ENCODE measurements around the gene NPB.

NPB gene

DNA sequence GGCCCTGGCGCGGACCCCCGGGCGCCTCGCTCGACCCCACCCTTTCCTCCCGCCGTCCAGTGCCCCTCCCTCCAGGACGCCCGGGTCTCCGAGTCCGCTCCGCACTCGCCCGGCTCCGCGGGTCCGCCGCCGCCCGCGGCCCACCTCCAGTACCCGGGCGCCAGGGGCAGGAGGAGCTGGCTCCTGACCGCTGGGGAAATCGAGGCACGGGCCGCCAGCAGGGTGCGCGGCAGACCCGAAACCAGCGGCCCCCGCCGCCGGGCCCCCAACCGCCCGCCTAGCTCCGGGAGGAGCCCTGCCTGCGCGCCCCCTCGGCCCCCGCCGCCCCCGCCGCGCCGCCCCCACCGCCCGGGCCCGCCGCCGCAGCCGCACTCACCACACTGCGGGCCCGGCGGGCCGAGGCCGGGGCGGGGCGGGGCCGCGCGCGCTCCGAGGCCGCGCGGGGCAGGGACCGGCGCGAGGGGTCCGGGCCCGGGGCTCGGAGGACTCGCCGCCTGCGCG, 25.2 kb downstream of the NPB start:
- DNase-seq = no peak

DNA sequence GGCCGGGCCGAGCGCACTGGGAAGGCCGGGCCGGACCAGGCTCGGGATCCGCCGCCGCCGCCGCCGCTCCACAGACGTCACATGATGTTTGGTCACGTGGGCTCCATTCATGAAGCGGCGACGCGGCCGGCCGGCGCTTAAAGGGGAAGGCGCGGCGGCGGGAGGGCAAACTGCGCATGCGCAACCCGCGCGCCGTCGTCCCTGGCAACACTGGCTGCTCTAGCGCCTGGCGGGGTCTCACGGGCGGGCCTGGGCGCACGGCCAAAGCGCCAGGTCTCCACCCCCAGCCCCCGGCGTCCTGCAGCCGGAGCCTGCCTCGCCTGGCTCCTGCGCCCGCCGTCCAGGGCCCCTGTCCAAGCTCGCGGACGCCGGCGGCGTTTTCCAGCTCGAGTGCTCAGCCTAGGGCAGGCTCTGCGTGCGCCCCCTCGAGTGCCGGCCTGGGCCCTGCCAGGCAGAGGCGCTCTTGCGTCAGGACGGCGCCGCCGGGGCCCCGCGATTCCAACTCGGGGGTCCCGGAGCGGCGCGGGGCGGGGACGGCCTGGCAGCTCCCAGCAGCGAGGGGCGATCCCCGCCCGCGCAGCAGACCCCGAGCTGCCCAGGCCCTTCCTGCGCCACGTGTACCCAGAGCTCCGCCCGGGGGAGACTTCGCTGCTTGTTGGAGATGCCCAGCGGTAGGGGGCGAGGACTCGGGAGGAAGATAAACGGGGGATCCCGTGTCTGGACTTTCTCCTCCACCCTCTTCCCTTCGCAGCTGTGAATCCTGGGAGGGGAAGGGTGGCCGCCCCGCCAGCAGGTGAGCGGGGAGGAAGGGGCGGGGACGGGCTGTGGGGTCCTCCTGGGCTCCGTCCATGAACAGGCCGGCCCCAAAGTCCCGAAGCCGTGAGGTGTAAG, 25.9 kb downstream of the NPB start, which contains the start of gene MAFG:
Gene MAFG (minus strand): TSS at position 83 of the 891 bp plus-strand sequence. CDS start 4,550 bp downstream, outside the sequence.
- peak; percentile 94 for DNase-seq

DNA sequence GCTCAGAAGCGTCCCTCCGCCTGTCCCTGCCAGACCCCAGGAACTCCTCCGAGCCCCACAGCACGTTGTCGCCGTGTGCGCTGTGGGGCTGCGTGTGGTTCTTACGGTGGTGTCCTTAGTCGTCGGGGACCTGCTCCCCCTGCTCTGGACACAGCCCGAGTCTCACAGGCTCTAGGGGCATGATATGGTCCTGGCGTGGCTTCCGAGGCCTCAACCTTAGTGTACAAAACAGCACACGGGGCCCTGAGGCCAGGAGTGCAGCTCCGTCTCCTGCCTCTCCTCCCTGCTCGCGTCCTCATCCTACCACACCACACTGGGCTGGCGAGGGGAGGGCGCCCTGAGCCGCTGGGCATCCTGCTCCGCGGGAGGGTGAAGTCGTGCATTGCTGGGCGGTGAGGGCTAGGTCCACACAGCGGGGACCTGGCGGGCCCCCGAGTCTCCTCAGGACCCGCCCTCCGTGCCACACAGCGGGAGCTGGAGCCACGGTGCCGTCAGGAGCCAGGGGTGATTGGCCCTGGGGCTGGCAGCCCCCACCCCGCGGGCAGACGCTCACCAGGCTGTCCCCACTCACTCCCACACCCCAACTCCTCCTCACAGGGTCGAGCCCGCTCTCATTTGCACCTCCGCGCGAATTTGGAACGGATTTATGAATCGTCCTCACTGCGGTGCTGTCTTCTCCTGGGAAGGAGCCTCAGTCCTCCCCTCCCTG, 26.7 kb downstream of the NPB start:
- no peak for DNase-seq

DNA sequence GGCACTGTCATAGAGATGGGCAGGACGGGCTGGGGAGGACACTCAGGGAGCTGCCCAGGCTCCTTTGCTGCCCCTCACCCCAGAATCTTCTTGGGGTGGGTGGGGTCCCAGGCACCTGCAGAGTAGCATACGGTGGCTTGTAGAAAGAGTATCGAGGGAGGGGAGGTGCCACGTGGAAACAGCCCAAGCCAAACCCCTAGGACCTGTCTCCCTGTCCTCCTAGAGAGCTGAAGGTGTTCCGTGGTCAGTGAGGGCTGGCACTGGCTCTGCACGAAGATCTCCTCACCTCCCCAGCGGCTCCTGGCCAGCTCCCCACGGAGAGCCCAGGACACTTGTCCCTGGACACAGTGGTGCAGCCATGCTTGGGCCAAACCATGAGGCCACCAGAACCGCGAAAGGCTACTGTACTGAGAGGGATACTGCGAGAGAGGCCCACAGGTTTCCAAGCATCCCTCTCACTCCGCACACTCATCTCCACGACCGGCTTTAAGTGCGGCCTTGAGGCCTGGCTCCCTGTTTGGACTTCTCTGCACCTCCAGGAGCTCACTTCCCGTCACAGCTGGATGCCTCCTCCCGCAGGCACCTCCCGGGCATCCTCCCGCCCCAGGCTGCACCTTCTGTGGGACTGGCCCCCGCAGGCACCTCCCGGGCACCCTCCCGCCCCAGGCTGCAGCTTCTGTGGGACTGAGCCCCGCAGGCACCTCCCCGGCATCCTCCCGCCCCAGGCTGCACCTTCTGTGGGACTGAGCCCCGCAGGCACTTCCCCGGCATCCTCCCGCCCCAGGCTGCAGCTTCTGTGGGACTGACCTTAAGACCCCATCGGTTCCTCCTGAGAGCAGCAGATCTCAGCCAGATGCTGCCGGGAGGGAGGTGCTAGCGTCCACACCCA, 27.5 kb downstream of the NPB start:
- DNase-seq = no peak

DNA sequence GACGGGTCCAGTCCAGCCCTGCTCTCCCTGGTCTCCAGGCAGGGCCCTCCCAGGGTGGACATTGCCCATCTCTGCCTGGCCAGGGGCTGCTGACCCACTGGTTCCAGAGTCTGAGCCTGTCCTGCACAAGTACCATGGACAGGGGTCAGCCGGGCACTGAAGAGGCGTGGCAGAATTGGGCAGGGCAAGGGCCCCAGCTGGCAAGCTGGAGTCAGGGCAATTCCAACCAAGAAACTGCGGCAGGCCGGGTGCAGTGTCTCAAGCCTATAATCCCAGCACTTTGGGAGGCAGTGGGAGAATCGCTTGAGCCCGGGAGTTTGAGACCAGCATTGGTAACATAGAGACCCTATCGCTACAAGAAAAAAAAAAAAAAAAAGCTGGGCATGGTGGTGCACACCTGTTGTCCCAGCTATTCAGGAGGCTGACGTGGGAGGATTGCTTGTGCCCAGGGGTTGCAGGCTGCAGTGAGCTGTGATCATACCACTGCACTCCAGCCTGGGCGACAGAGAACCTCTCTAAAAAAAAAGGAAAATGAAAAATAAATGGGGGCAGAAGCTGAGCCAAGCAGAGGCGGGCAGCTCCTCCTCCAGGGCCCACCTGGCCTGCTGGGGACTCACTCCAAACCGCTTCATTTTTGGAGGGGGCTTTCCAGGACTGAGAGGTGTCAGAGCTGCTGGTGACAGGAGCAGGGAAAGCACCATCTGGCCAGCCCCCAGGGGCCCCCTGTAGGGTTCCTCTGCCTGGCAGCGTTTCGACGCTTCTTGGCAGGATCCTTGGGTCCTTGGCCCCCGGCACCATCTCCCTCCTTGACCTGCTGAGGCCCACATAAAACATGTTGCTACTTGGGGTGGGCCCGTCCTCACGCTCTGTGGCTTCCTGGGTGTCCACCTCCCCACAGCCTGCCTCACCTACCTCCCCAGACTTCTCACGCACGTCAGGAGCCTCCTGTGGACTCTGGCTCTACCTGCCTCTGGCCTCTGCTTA, 28.4 kb downstream of the NPB start:
- no peak for DNase-seq

DNA sequence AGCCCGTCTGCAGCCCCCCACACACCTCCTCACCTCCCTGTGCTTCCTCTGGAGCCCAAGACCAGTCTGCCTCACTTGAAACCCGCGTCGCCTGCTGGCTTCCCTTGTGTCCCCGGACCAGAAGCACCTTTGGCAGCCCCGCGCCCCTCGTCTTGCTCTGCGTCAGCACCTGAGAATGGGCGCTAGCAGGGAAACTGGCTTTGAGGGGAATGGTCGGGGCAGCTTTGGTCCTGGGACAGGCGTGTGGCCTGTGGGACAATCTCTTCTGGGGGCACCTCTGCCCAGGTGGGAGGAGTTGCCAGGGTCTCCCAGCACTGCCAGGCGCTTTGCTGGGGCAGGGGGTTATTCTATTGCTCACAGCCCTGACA, 29.1 kb downstream of the NPB start:
- no peak for DNase-seq

DNA sequence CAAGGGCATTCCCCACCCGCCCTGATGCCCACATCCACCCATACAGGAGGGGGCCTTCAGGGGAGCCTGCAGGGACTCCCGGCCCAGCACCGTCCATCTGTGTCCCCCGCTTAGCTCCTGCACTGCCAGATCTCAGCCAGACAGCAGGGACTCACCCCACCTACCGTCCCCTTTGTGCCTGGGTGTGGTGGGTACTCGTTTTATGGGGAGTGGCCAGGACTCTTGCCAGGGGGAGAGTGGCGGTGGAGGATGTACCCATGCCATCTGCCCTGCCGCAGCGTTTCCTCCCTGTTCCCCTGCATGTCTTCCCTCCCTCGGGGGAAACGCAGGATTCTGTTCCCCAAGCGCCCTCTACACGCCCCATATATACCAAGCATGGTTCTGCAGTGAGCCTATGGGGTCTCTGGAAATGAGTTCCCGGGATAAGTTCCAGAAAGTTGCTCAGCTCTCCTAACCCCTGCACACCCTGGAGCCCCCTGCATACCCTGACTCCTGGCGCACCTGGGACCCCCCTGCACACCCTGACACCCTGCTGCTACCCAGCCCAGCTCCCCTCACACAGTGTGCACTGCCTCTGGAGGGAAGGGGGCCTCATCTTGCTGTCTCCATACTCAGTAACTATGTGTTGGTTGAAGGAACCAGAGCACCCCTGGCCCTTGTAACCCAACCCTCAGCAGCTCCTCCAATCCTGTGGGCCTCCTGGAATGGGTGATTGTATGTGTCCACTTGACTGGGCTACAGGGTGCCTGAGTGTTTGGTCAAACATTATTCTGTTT, 29.7 kb downstream of the NPB start:
- no peak for DNase-seq

DNA sequence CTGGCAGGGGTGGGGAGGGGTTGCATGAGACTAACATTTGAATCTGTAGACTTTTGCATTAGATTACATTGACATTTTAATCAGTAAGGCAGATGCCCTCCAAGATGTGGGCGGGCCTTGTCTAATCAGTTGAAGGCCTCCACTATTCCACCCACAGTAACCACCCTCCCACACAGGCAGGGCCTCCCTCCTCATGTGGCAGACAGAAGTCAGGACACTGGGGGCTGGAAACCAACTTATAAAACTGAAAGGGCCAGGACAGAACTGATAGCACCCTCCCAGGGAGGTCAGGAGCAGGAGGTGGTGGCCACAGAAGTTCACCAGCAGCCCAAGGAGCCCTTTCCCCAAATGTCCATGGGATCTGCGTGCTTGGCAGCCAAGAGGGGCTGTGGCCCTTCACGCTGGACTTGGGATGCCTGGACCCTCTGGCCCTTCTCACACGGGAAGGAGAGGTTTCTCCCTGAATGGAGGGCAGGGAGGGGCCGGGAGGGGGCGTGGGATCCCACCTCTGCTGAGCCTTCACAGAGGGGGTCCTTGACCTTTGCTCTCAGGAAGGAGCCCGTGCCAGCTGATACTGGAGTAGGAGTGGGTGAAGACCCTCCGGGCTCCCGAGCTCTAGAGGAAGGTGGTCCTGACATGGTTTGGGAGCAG, 30.4 kb downstream of the NPB start:
- no peak for DNase-seq

DNA sequence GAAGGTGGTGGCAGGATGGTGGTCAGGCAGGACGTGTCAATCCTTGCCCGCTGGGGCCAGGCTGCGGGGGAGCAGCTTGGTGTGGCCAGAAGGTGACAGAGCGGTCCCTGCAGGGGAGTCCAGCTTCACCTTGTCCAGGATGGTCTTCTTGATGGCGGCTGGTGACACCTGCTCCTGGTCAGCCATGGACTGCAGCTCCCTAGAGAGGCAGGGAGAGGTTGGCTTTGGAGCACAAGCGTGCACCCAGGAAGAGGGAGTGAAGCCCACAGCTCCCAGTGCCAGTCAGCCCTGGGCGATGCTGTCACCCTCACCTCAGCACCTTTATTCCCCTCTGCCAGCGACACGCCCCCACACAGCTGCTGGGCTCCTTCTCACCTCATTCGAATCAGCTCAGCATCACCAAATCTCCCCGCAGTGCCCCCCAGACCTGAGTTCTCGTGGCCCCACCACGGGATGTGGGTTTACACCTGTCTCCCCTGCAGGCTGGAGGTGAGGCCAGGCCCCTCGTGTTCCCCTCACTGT, 31.2 kb downstream of the NPB start:
- DNase-seq = no peak

DNA sequence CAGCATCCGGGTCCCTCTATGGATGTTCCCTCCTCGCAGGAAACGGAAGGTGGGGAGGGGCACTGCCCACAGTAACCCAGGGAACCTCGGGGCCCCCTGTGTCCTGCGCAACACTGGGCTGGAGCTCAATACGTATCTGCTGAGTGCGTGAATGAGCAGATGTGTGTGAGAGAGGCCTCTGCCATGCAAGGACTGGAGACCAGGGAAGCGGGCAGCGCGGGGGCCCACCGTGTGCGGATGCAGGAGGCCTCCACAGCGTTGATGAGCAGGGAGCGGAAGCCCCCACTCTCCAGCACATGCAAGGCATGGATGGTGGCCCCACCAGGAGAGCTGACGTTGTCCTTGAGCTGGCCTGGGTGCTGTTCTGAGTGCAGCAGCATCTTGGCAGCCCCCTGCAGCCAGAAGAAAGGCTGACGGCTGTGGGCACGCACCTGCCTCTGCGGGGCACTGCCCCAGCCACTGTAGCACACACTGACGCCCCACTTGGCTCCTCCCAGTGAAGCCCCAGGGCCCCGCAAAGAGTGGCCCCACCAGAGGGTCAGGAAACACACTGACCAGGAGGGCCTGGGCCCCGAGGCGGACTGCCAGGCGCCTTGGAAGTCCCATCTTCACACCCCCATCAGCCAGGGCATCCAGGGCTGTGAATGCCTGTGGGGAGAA, 32.2 kb downstream of the NPB start:
- no peak for DNase-seq

DNA sequence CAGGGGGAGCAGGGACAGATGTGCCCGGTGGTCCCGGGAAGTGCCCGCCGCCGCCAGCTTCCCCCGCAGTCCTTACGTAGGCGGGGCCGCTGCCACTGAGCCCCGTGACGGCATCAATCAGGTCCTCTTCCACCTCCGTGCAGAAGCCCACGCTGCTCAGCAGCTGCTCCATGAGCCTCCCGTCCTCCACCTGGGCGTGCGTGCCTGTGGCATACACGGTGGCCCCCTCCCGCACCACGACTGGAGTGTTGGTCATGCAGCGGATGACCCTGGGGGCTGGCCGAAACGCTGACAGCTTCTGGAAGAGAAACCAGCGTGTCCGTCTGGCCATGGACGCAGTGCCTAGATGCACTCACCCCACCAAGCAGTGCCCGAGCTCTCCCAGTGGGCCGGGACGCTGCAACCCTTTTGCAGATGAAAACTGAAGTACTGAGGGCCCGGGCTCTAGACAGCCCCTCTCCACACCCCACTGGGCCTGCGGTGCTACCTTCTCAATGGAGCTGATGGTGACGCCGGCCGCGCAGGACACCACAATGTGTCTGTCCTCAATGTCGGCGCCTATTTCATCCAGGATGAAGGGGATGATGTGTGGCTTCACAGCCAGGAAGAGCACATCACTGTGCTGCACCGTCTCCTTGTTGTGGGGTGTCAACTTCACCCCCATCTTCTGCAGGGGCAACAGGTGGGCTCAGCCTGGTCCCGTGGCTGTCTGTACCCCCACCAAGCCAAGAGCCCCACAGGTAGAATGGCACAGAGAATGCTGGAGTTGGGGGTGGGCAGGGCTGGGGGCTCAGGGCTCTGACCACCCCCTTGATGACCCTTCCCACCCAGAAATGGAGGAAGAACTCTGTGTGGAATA, 33.0 kb downstream of the NPB start:
- DNase-seq = no peak

DNA sequence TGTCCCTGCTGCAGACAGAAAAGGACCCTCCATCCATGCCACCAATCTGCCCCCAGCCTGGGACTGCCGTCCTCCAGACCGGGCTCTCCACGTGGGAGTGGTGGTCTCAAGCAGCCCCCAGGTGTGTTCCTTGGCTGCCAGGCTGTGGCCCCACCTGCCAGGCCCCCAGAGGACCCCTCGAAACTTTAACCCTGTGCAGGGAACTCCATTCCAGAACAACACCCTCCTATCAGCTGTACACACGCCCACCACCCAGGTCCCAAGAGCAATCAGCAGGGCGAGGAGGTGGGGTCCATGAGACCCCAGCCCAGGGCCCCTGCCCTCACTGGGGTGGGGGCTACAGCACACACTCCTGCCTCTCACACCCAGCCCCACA, 33.7 kb downstream of the NPB start:
- DNase-seq = no peak

DNA sequence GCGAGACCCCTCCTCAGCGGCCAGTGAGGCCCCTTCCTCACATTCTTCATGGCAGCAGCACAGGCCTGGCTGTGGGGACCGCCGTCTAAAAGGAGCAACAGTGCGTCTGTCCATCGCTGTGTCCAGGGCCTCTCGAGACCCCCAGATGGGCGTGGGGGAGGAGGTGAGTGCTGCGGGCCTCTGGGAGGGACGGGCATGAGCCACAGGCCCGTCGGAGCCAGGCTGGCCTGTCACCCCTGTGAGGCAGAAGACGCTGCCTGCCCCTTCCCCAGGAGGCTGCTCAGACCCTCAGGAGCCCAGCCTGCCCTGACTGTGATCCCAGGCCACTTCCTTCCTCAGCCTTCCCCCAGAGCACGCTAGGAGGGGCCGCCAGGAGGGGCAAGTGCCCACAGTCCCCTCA, 37.2 kb downstream of the NPB start:
- no peak for DNase-seq

DNA sequence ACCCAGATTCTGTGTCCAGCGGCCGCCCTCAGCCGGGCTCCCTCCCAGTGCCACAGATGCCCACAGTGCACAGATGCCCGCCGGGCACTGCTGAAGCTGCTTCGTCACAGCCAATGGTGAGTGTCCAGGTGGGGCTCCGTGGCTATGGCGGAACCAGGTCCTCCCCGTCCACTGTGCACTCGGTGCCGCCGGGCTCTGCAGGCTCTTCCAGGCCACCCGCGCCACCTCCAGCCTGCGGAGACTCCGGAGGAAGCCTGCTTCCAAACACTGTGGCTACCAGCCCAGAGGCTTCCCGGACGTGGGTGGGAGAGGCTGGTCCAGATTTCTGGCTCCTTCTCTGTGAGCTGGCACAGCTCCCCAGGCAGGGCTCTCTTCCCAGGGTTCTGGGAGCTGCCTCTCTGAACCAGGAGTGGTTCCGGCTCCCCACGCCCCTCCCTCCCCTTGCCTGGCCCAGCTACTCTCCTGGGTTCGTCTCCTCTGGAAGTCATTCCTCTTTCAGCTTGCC, 37.9 kb downstream of the NPB start:
- no peak for DNase-seq

DNA sequence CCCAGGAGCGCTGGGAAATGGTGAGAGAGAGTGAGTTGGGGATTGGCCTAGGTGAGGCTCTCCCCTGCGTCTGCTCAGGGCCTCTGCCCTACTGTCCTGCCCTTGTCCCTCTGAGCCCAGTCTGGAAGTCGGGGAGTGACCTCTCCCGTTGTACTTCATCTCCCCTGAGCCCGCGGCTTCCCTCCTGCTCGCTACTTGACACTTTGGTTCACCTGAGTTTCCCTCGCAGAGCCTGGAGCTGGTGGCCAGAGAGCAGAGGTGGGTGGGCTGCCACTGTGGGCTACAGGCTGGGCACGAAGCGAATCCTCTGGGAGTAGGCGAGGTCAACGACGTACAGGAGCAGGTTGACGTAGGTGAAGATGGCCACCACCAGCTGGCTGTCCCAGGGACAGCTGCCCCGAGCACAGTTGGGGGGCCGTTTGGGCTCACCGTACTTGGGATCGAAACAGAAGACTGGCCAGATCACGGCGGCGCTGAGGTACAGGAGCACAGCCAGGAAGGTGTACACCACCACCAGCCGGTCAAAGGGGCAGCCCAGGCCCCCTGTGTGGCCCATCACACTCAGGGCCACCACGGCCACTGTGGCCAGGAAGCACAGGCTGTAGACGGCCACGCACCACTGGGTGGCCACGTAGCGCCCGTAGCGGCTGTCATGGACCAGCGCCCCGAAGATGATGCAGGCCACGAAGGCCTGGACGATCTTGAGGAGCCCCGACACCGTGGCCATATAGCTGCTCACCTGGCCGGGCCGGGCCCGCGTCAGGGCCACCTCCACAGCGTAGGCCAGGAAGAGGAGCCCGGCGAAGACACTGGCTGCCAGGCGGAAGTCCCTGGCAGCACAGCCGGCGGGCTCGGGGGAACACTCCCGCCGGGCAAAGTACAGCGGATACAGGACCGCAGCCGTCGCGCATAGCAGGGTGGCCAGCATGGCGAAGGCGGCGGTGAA, 38.8 kb downstream of the NPB start:
- no peak for DNase-seq

DNA sequence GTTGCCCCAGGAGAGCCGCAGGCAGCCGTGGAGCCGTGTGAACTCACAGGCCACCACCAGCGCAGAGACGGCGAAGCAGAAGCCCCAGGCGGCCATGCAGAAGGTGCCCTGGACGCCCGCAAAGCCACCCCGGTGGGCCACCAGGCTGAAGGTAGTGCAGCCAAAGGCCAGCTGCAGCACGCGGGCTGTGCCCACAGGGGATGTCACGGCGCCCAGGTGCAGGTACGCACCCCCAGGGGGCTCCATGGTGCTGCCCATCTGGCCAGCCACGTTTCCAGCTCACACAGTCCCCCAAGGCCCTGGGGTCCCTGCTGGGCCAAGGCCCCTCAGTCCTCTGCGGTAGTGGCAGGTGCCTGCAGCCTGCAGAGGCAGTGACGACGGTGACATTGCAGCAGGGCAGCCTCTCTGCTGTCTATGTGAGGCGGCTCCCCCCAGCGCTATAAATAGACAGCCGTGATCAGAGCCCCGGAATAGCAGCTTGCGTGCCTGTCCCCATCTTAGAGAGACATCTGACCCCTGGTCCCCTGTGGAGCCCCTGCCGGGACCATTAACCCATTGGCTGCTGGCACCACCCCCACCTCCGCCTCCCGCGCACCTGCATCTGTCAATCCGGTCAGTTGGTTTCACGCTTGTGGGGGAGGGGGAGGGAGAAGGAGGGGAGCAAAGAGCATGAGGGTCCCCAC, 39.6 kb downstream of the NPB start:
- DNase-seq = no peak

DNA sequence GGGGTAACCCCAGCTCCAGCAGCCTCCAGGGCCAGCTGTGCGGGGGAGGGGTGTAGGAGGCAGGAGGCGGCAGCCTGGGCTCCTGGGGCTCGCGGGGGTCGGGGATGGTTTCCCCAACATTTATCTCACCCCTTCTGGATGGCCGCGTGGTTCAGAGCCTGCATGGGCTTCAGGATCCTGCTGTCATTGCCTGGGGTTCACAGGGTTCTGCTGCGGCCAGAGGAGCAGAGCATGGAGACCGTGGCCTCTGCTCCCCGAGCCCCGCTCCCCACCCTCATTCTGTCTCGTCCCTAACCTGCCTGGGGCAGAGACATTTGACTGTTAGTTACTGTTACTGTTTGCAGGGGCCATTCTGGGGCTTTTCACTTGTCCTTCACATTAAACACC, 40.1 kb downstream of the NPB start:
- no peak for DNase-seq

All from activated CD4-positive, alpha-beta T cell treated with anti-CD3 and anti-CD28 coated beads, Interleukin-10, Interleukin-2, amounts not matched to agents 100 ng/mL and 50 ng/mL, durations not matched to agents 16 hours and 8 hours (primary cell).